GM12865 (cell line): ENCODE data around the gene FBXL17.

Experiments
- DNase-seq: peaks from one replicate; pipeline ENCODE4 v3.0.0; 2010; ENCODE audit warnings: low read depth
- H3K4me3 ChIP-seq: 2 replicates; pipeline ENCODE4 v1.5.1; 2011; ENCODE audit warnings: mild to moderate bottlenecking, low read depth, low read length, control low read depth
- CTCF ChIP-seq: IDR thresholded peaks from 2 replicates; pipeline ENCODE4 v1.5.1; 2011; ENCODE audit warnings: low read length, control low read depth, low read depth, inconsistent platforms; ENCODE audit not compliant: insufficient read depth; ENCODE audit errors: missing control alignments

FBXL17 gene

GRCh38 chr5:108271127-108271526 is 110.8 kb downstream of the FBXL17 start:
- no peak overlapping the region for H3K4me3 ChIP-seq
- no peak for TF ChIP-seq CTCF
- DNase-seq, result no peak

- no peak for DNase-seq
- no peak for TF ChIP-seq CTCF
- no peak overlapping the region for H3K4me3 ChIP-seq
These were observed 115.7 kb downstream of the FBXL17 start for GRCh38 chr5:108266242-108266641.

- H3K4me3 ChIP-seq, result no peak overlapping the region
- TF ChIP-seq CTCF, result no peak
- DNase-seq, result no peak
These were observed 117.4 kb downstream of the FBXL17 start for GRCh38 chr5:108264533-108264932.

GRCh38 chr5:108263338-108263737 is 118.6 kb downstream of the FBXL17 start:
- no peak for DNase-seq
- TF ChIP-seq CTCF, result no peak
- H3K4me3 ChIP-seq, result no peak overlapping the region

- no peak for TF ChIP-seq CTCF
- no peak overlapping the region for H3K4me3 ChIP-seq
- DNase-seq, result no peak
These were observed 121.1 kb downstream of the FBXL17 start for GRCh38 chr5:108260858-108261170.

- peak; percentile 89 for DNase-seq
- H3K4me3 ChIP-seq, result no peak overlapping the region
- TF ChIP-seq CTCF, result peak; percentile 96
These were observed 121.6 kb downstream of the FBXL17 start for GRCh38 chr5:108260117-108260857.

- no peak overlapping the region for H3K4me3 ChIP-seq
- peak; percentile 40 for DNase-seq
- no peak for TF ChIP-seq CTCF
These were observed 122.6 kb downstream of the FBXL17 start for GRCh38 chr5:108259306-108259705.
